Measurements from ENCODE around the gene MAST4. TPM values are rescaled to one million over a fixed set of nuclear protein-coding genes. Genes with fewer than 3 reads are reported as not detected.

Gene MAST4
- total RNA-seq, 5 donors from 2014 or later (not counting 1 experiment from before 2014, with no cell fraction given): 26.1 to 35.5 (median 32.0) TPM

- Mint-ChIP-seq H3K27ac (no peak overlapping the region), H3K4me1 (peaks cover 5 to 10% (median 8%) of the 10 kb centered on the region in 3 donors), H3K36me3 (no peaks in the 10 kb centered on the region), H3K9me3 (peaks cover 0 to 4% (median 0%) of the 10 kb centered on the region in 3 donors), H3K4me3 (no peak overlapping the region), H3K27me3 (peaks cover 0 to 4% of the 10 kb centered on the region in 2 donors)
- no peak for DNase-seq
- H3K27ac ChIP-seq (ENCODE audit: low read length): no peak overlapping the region
- no peaks in the 10 kb centered on the region for H3K4me1 ChIP-seq (ENCODE audit: control insufficient read depth in 1 of 2, extremely low read depth in 1 of 2, insufficient read depth in 2 of 2, low read length in 2 of 2)
- 57% methylated on average over 1 of the region's 1 CpG for WGBS (ENCODE audit: insufficient coverage)
- H3K36me3 ChIP-seq (ENCODE audit: control insufficient read depth in 2 of 2, extremely low read depth in 1 of 2, insufficient read depth in 1 of 2, low read length in 1 of 2): no peaks in the 10 kb centered on the region
- H3K27me3 ChIP-seq (replicated peaks in 1 of 2; ENCODE audit: control insufficient read depth in 2 of 2, extremely low read depth in 1 of 2, insufficient read depth in 2 of 2, low read length in 1 of 2): peaks cover 0 to 2% of the 10 kb centered on the region in 2 experiments
- no peaks in the 10 kb centered on the region for H3K9me3 ChIP-seq
- peak in 2 of 4 experiments; percentile 45 to 47 for ATAC-seq (replicated peaks in 1 of 4)
- no peak overlapping the region for H3K4me3 ChIP-seq (ENCODE audit: control insufficient read depth in 1 of 2, extremely low read depth in 1 of 2, low read length in 1 of 2)
- CTCF ChIA-PET: interaction anchor here in 1 of 2 donors (0.7 kb wide), 1 partner anchor 18 kb away, joined by 3 read pairs; no protein-coding TSS in a partner anchor
- POLR2A ChIA-PET: interaction anchor here in 1 of 2 donors (0.7 kb wide), 1 partner anchor 289 kb away, joined by 3 read pairs; no protein-coding TSS in a partner anchor
Observed at GRCh38 chr5:66952153-66952552, 356.0 kb downstream of the MAST4 start.

DNA sequence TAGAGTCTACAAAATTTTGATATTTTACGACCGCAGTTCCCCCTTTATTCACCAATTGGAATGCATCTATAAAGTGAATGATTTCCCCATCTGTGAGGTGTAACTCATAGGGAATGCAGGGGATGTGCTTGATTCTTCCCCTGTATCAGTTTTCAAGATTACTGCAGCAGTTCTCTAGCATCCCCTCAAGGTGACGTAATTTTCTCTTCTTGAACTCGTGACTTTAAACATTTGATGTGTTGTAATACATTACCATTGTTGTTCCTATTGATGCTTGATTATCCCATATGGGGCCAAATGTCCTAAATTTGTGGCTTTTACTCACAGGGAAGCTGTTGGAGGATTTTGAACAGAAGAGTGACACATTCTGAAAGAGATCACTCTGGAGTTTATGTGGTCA, 360.2 kb downstream of the MAST4 start:
- Histone ChIP-seq H3K27ac (ENCODE audit: low read length) (no peak overlapping the region), H3K27me3 (replicated peaks in 1 of 2; ENCODE audit: control insufficient read depth in 2 of 2, extremely low read depth in 1 of 2, insufficient read depth in 2 of 2, low read length in 1 of 2) (peaks cover 0 to 2% of the 10 kb centered on the region in 2 experiments), H3K4me3 (ENCODE audit: control insufficient read depth in 1 of 2, extremely low read depth in 1 of 2, low read length in 1 of 2) (no peak overlapping the region), H3K4me1 (ENCODE audit: control insufficient read depth in 1 of 2, extremely low read depth in 1 of 2, insufficient read depth in 2 of 2, low read length in 2 of 2) (no peaks in the 10 kb centered on the region), H3K36me3 (ENCODE audit: control insufficient read depth in 2 of 2, extremely low read depth in 1 of 2, insufficient read depth in 1 of 2, low read length in 1 of 2) (no peaks in the 10 kb centered on the region), H3K9me3 (no peaks in the 10 kb centered on the region)
- H3K27me3 Mint-ChIP-seq: peaks cover 8% of the 10 kb centered on the region in 2 donors
- no CpG with 5 or more reads among the region's 4 CpGs for WGBS (ENCODE audit: insufficient coverage)
- ATAC-seq (replicated peaks in 1 of 4) (no peak), DNase-seq (no peak)
- ChIA-PET POLR2A (no interaction called here), CTCF (no interaction called here)
- no peak overlapping the region for H3K4me3 Mint-ChIP-seq
- H3K4me1 Mint-ChIP-seq: peaks cover 5 to 10% (median 8%) of the 10 kb centered on the region in 3 donors
- H3K27ac Mint-ChIP-seq: no peak overlapping the region
- no peaks in the 10 kb centered on the region for H3K36me3 Mint-ChIP-seq
- peaks cover 0 to 4% (median 0%) of the 10 kb centered on the region in 3 donors for H3K9me3 Mint-ChIP-seq

DNA sequence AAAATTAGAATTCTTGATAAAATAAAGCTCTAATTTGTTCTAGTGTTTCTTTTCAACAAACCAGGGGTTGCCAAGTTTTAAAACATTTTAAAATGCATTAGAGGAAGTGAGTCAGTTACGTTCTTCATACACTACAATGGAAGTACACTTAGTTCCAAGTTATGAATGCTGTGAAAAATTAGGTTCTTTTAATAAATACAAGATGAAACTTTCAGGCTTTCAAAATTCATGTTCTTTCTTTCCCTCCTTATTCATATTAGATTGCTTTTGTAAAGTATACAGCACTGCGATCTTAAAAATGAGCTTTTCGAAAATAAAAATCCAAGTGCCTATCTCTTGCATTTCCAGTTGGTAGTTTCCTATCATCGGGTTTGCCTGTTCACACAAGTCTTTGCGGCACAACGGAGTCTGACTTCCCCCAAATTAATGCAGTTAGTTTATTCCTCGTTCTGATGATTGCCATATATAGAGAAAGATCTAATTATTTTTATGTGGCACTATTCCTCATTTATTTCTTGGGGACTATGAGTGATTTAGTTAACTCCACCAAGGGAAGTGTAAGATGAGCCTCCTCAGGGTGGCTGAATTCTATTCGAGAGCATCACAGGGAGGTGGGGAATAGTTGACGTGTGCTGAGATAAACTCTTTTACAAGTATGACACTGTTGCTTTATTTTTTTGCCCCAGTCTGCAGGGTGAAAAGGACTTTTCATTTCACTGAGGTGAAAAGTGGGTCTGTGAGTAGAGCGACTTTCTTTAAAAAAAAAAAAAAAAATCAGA, 362.2 kb downstream of the MAST4 start:
- no peak overlapping the region for H3K27ac Mint-ChIP-seq
- H3K27me3 ChIP-seq (replicated peaks in 1 of 2; ENCODE audit: control insufficient read depth in 2 of 2, extremely low read depth in 1 of 2, insufficient read depth in 2 of 2, low read length in 1 of 2): peaks cover 0 to 2% of the 10 kb centered on the region in 2 experiments
- CTCF ChIA-PET: interaction anchor here in 1 of 2 donors (0.6 kb wide), 1 partner anchor 820 kb away, joined by 4 read pairs; no protein-coding TSS in a partner anchor
- no peaks in the 10 kb centered on the region for H3K36me3 ChIP-seq (ENCODE audit: control insufficient read depth in 2 of 2, extremely low read depth in 1 of 2, insufficient read depth in 1 of 2, low read length in 1 of 2)
- no peaks in the 10 kb centered on the region for H3K4me1 ChIP-seq (ENCODE audit: control insufficient read depth in 1 of 2, extremely low read depth in 1 of 2, insufficient read depth in 2 of 2, low read length in 2 of 2)
- H3K9me3 ChIP-seq: no peaks in the 10 kb centered on the region
- no peak overlapping the region for H3K27ac ChIP-seq (ENCODE audit: low read length)
- H3K4me3 Mint-ChIP-seq: no peak overlapping the region
- ATAC-seq (replicated peaks in 1 of 4) (no peak), DNase-seq (no peak)
- POLR2A ChIA-PET: interaction anchor here (0.6 to 0.7 kb wide), 3 partner anchors 11 to 1712 kb away, joined by 3 read pairs; no protein-coding TSS in a partner anchor
- WGBS (ENCODE audit: insufficient coverage): 100% methylated on average over 3 of the region's 10 CpGs
- no peaks in the 10 kb centered on the region for H3K36me3 Mint-ChIP-seq
- H3K4me3 ChIP-seq (ENCODE audit: control insufficient read depth in 1 of 2, extremely low read depth in 1 of 2, low read length in 1 of 2): no peak overlapping the region
- no peaks in the 10 kb centered on the region for H3K4me1 Mint-ChIP-seq
- H3K27me3 Mint-ChIP-seq: peaks cover 8% of the 10 kb centered on the region in 2 donors
- H3K9me3 Mint-ChIP-seq: no peaks in the 10 kb centered on the region

GRCh38 chr5:66958980-66959641, 362.9 kb downstream of the MAST4 start:
- Histone ChIP-seq H3K27ac (ENCODE audit: low read length) (no peak overlapping the region), H3K4me3 (ENCODE audit: control insufficient read depth in 1 of 2, extremely low read depth in 1 of 2, low read length in 1 of 2) (no peak overlapping the region), H3K36me3 (ENCODE audit: control insufficient read depth in 2 of 2, extremely low read depth in 1 of 2, insufficient read depth in 1 of 2, low read length in 1 of 2) (no peaks in the 10 kb centered on the region), H3K27me3 (replicated peaks in 1 of 2; ENCODE audit: control insufficient read depth in 2 of 2, extremely low read depth in 1 of 2, insufficient read depth in 2 of 2, low read length in 1 of 2) (peaks cover 0 to 2% of the 10 kb centered on the region in 2 experiments), H3K9me3 (no peaks in the 10 kb centered on the region), H3K4me1 (ENCODE audit: control insufficient read depth in 1 of 2, extremely low read depth in 1 of 2, insufficient read depth in 2 of 2, low read length in 2 of 2) (no peaks in the 10 kb centered on the region)
- Mint-ChIP-seq H3K4me1 (no peaks in the 10 kb centered on the region), H3K27me3 (peaks cover 8% of the 10 kb centered on the region in 2 donors), H3K4me3 (no peak overlapping the region), H3K36me3 (no peaks in the 10 kb centered on the region), H3K9me3 (no peaks in the 10 kb centered on the region), H3K27ac (no peak overlapping the region)
- DNase-seq (no peak), ATAC-seq (replicated peaks in 1 of 4) (no peak)
- POLR2A ChIA-PET: interaction anchor here in 1 of 2 donors (0.6 kb wide), 1 partner anchor 1711 kb away, joined by 3 read pairs; no protein-coding TSS in a partner anchor
- CTCF ChIA-PET: interaction anchor here in 1 of 2 donors (0.6 kb wide), 1 partner anchor 20 kb away, joined by 3 read pairs; no protein-coding TSS in a partner anchor
- WGBS (ENCODE audit: insufficient coverage): 100% methylated on average over 4 of the region's 11 CpGs

DNA sequence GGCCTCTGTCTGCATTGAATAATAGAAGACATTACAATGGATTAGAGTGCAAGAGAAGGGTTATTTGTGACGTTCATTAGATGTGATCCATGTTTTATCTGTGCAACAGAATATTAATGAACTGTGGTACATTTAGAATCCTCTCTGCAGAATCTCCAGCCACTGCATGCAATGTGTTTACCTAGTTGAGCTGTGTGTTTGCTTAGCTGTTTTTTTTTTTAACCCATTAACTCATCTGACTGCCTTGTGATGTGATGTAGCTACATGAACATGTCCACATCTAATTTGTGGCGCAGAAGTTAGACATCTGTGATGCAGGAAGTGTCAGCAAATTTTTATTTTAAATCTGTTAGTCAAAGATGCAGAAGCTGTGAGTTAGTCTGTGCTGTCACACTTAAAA, 363.5 kb downstream of the MAST4 start:
- no peaks in the 10 kb centered on the region for H3K4me1 ChIP-seq (ENCODE audit: control insufficient read depth in 1 of 2, extremely low read depth in 1 of 2, insufficient read depth in 2 of 2, low read length in 2 of 2)
- Mint-ChIP-seq H3K27me3 (peaks cover 8% of the 10 kb centered on the region in 2 donors), H3K27ac (no peak overlapping the region), H3K4me1 (no peaks in the 10 kb centered on the region), H3K9me3 (no peaks in the 10 kb centered on the region), H3K4me3 (no peak overlapping the region), H3K36me3 (no peaks in the 10 kb centered on the region)
- ChIA-PET POLR2A (no interaction called here), CTCF (interaction anchor here in 1 of 2 donors (0.6 kb wide), 1 partner anchor 20 kb away, joined by 3 read pairs; no protein-coding TSS in a partner anchor)
- H3K9me3 ChIP-seq: no peaks in the 10 kb centered on the region
- peaks cover 0 to 2% of the 10 kb centered on the region in 2 experiments for H3K27me3 ChIP-seq (replicated peaks in 1 of 2; ENCODE audit: control insufficient read depth in 2 of 2, extremely low read depth in 1 of 2, insufficient read depth in 2 of 2, low read length in 1 of 2)
- H3K27ac ChIP-seq (ENCODE audit: low read length): no peak overlapping the region
- WGBS (ENCODE audit: insufficient coverage): no CpG with 5 or more reads among the region's 2 CpGs
- H3K36me3 ChIP-seq (ENCODE audit: control insufficient read depth in 2 of 2, extremely low read depth in 1 of 2, insufficient read depth in 1 of 2, low read length in 1 of 2): no peaks in the 10 kb centered on the region
- ATAC-seq (replicated peaks in 1 of 4) (no peak), DNase-seq (no peak)
- H3K4me3 ChIP-seq (ENCODE audit: control insufficient read depth in 1 of 2, extremely low read depth in 1 of 2, low read length in 1 of 2): no peak overlapping the region

- WGBS (ENCODE audit: insufficient coverage): no CpG with 5 or more reads among the region's 7 CpGs
- H3K27ac ChIP-seq (ENCODE audit: low read length): no peak overlapping the region
- ATAC-seq (replicated peaks in 1 of 4) (no peak), DNase-seq (no peak)
- H3K27me3 Mint-ChIP-seq: peaks cover 8% of the 10 kb centered on the region in 2 donors
- ChIA-PET CTCF (interaction anchor here in 1 of 2 donors (0.7 kb wide), 1 partner anchor 1209 kb away, joined by 5 read pairs; no protein-coding TSS in a partner anchor), POLR2A (no interaction called here)
- H3K36me3 ChIP-seq (ENCODE audit: control insufficient read depth in 2 of 2, extremely low read depth in 1 of 2, insufficient read depth in 1 of 2, low read length in 1 of 2): no peaks in the 10 kb centered on the region
- H3K27ac Mint-ChIP-seq: no peak overlapping the region
- no peaks in the 10 kb centered on the region for H3K36me3 Mint-ChIP-seq
- H3K9me3 Mint-ChIP-seq: no peaks in the 10 kb centered on the region
- H3K9me3 ChIP-seq: no peaks in the 10 kb centered on the region
- no peak overlapping the region for H3K4me3 Mint-ChIP-seq
- H3K4me1 Mint-ChIP-seq: no peaks in the 10 kb centered on the region
- H3K4me1 ChIP-seq (ENCODE audit: control insufficient read depth in 1 of 2, extremely low read depth in 1 of 2, insufficient read depth in 2 of 2, low read length in 2 of 2): no peaks in the 10 kb centered on the region
- no peak overlapping the region for H3K4me3 ChIP-seq (ENCODE audit: control insufficient read depth in 1 of 2, extremely low read depth in 1 of 2, low read length in 1 of 2)
- H3K27me3 ChIP-seq (replicated peaks in 1 of 2; ENCODE audit: control insufficient read depth in 2 of 2, extremely low read depth in 1 of 2, insufficient read depth in 2 of 2, low read length in 1 of 2): peaks cover 0 to 2% of the 10 kb centered on the region in 2 experiments
Observed at GRCh38 chr5:66960369-66961137, 364.4 kb downstream of the MAST4 start.
